H9 (cell line): ENCODE measurements around the gene KLF17. TPM values are rescaled to one million over a fixed set of nuclear protein-coding genes. Genes with fewer than 3 reads are reported as not detected.

Experiments used
- DNase-seq: peaks from one replicate; pipeline ENCODE4 v3.0.0-alpha.2; 2017
- H2AFZ ChIP-seq: one replicate; pipeline ENCODE4 v1.6.1; 2013; ENCODE audit warnings: mild to moderate bottlenecking, low read length, control low read depth, moderate library complexity
- H2AK5ac ChIP-seq: 2 replicates; pipeline ENCODE4 v1.6.1; 2013; ENCODE audit warnings: low read length, control low read depth, mixed read lengths; ENCODE audit not compliant: insufficient read length
- H2BK120ac ChIP-seq: one replicate; pipeline ENCODE4 v1.6.1; 2013; ENCODE audit warnings: low read depth, mild to moderate bottlenecking, low read length, control low read depth, inconsistent platforms; ENCODE audit not compliant: poor library complexity, severe bottlenecking
- H2BK12ac ChIP-seq: 2 replicates; pipeline ENCODE4 v1.6.1; 2013; ENCODE audit warnings: low read length, control low read depth, mixed read lengths, low read depth; ENCODE audit not compliant: insufficient read length
- H2BK15ac ChIP-seq: 2 replicates; pipeline ENCODE4 v1.6.1; 2013; ENCODE audit warnings: low read depth, low read length, control low read depth
- H2BK20ac ChIP-seq: one replicate; pipeline ENCODE4 v1.6.1; 2013; ENCODE audit warnings: low read depth, mild to moderate bottlenecking, low read length, control low read depth, inconsistent platforms; ENCODE audit not compliant: poor library complexity, severe bottlenecking
- H2BK5ac ChIP-seq: 2 replicates; pipeline ENCODE4 v1.6.1; 2013; ENCODE audit warnings: low read length, control low read depth, mixed read lengths; ENCODE audit not compliant: insufficient read length
- H3K14ac ChIP-seq: 2 replicates; pipeline ENCODE4 v1.6.1; 2013; ENCODE audit warnings: low read length, control low read depth; ENCODE audit not compliant: insufficient read depth
- H3K18ac ChIP-seq: 2 replicates; pipeline ENCODE4 v1.6.1; 2013; ENCODE audit warnings: low read depth, mild to moderate bottlenecking, mixed read lengths, low read length, control low read depth; ENCODE audit not compliant: insufficient read length
- H3K23ac ChIP-seq: 2 replicates; pipeline ENCODE4 v1.6.1; 2013; ENCODE audit warnings: low read length, control low read depth, mixed read lengths, low read depth; ENCODE audit not compliant: insufficient read length
- H3K23me2 ChIP-seq: 2 replicates; pipeline ENCODE4 v1.6.1; 2013; ENCODE audit warnings: low read depth, mild to moderate bottlenecking, mixed read lengths, low read length, control low read depth; ENCODE audit not compliant: insufficient read length, poor library complexity, severe bottlenecking
- H3K27ac ChIP-seq: 2 replicates; pipeline ENCODE4 v1.5.1; 2013; ENCODE audit warnings: low read length, control low read depth, mixed read lengths, low read depth; ENCODE audit not compliant: insufficient read length
- H3K27me3 ChIP-seq: 2 replicates; pipeline ENCODE4 v1.6.1; 2013; ENCODE audit warnings: low read length, control low read depth, inconsistent platforms; ENCODE audit not compliant: insufficient read depth
- H3K4ac ChIP-seq: 2 replicates; pipeline ENCODE4 v1.6.1; 2013; ENCODE audit warnings: low read depth, mild to moderate bottlenecking, control low read depth, inconsistent platforms, low read length, moderate library complexity
- H3K4me1 ChIP-seq: 2 replicates; pipeline ENCODE4 v1.6.1; 2013; ENCODE audit warnings: low read length, control low read depth, inconsistent platforms; ENCODE audit not compliant: insufficient read depth
- H3K4me2 ChIP-seq: 2 replicates; pipeline ENCODE4 v1.6.1; 2013; ENCODE audit warnings: low read length, control low read depth, mixed read lengths; ENCODE audit not compliant: insufficient read length, insufficient read depth
- H3K56ac ChIP-seq: 2 replicates; pipeline ENCODE4 v1.6.1; 2013; ENCODE audit warnings: low read depth, mild to moderate bottlenecking, mixed read lengths, low read length, control low read depth; ENCODE audit not compliant: insufficient read length
- H3K79me1 ChIP-seq: 2 replicates; pipeline ENCODE4 v1.6.1; 2013; ENCODE audit warnings: low read depth, mild to moderate bottlenecking, moderate library complexity, low read length, control low read depth, inconsistent platforms; ENCODE audit not compliant: insufficient read depth, poor library complexity, severe bottlenecking
- H3K79me2 ChIP-seq: 2 replicates; pipeline ENCODE4 v1.6.1; 2013; ENCODE audit warnings: low read length, control low read depth, inconsistent platforms; ENCODE audit not compliant: insufficient read depth
- H3K9ac ChIP-seq: 2 replicates; pipeline ENCODE4 v1.6.1; 2013; ENCODE audit warnings: low read length, control low read depth, mixed read lengths; ENCODE audit not compliant: insufficient read length; ENCODE audit errors: extremely low read depth
- H3K9me3 ChIP-seq: one replicate; pipeline ENCODE4 v1.6.1; 2013; ENCODE audit warnings: low read depth, low read length, inconsistent platforms; ENCODE audit not compliant: control insufficient read depth
- H3T11ph ChIP-seq: one replicate; pipeline ENCODE4 v1.6.1; 2013; ENCODE audit warnings: mild to moderate bottlenecking, low read length, control low read depth, inconsistent platforms
- H4K20me1 ChIP-seq: one replicate; pipeline ENCODE4 v1.6.1; 2013; ENCODE audit not compliant: control insufficient read depth, insufficient read length, insufficient read depth
- H4K5ac ChIP-seq: 2 replicates; pipeline ENCODE4 v1.6.1; 2013; ENCODE audit warnings: low read depth, mild to moderate bottlenecking, mixed read lengths, low read length, control low read depth; ENCODE audit not compliant: insufficient read length
- H4K8ac ChIP-seq: replicated peaks from 2 replicates; pipeline ENCODE4 v1.6.1; 2013; ENCODE audit warnings: low read length, control low read depth, mixed read lengths, low read depth; ENCODE audit not compliant: insufficient read length
- H4K91ac ChIP-seq: 2 replicates; pipeline ENCODE4 v1.6.1; 2013; ENCODE audit warnings: low read depth, mild to moderate bottlenecking, moderate library complexity, mixed read lengths, low read length, control low read depth; ENCODE audit not compliant: insufficient read length
- H3K27ac Mint-ChIP-seq, 3 experiments: 2 replicates in 2 of 3; 3 replicates in 1 of 3; pipeline ENCODE4 v1.8.0; 2020 to 2021; ENCODE audit warnings: mixed read lengths in 3 of 3, mild to moderate bottlenecking in 1 of 3, moderate library complexity in 1 of 3
- H3K27me3 Mint-ChIP-seq: 2 replicates; pipeline ENCODE4 v1.8.0; 2021; ENCODE audit warnings: low read depth, mild to moderate bottlenecking, moderate library complexity, mixed read lengths
- H3K36me3 Mint-ChIP-seq, 3 experiments: 2 replicates in 2 of 3; 3 replicates in 1 of 3; pipeline ENCODE4 v1.8.0; 2020 to 2021; ENCODE audit warnings: low read depth in 3 of 3, mixed read lengths in 3 of 3; ENCODE audit not compliant: insufficient read depth in 1 of 3
- H3K4me1 Mint-ChIP-seq, 2 experiments: 2 replicates each; pipeline ENCODE4 v1.8.0; 2020; ENCODE audit warnings: mixed read lengths in 2 of 2
- H3K4me3 Mint-ChIP-seq, 2 experiments: 2 replicates in 1 of 2; 3 replicates in 1 of 2; pipeline ENCODE4 v1.8.0; 2020 to 2021; ENCODE audit warnings: mild to moderate bottlenecking in 2 of 2, mixed read lengths in 2 of 2, moderate library complexity in 1 of 2
- H3K9me3 Mint-ChIP-seq, 2 experiments: 2 replicates in 1 of 2; 3 replicates in 1 of 2; pipeline ENCODE4 v1.8.0; 2020; ENCODE audit warnings: mild to moderate bottlenecking in 2 of 2, mixed read lengths in 2 of 2, moderate library complexity in 1 of 2
- WGBS: extraction: QIAGEN DNeasy Blood & Tissue Kit; methylation state at CpG from one replicate; pipeline ENCODE4 v1.1.7; 2013; ENCODE audit warnings: missing lambda C conversion rate, low lambda C conversion rate, mixed read lengths; ENCODE audit not compliant: insufficient read length; ENCODE audit errors: extremely low coverage; 5-methylcytosine and 5-hydroxymethylcytosine counted together
- total RNA-seq: library from RNA; stranded (reverse); gene quantifications from 2 replicates; pipeline ENCODE4 v1.2.1, GENCODE V29; 2021
- TF ChIP-seq, protein P1 (sequence below): fragments of 200-600 bp; sonication (generic); conservative IDR thresholded peaks from 3 replicates; pipeline ENCODE4 v1.8.0; 2021; ENCODE audit warnings: antibody characterized with exemption, mild to moderate bottlenecking

KLF17 gene
- total RNA-seq, 1 experiment from 2014 or later = 0.09 TPM

DNA sequence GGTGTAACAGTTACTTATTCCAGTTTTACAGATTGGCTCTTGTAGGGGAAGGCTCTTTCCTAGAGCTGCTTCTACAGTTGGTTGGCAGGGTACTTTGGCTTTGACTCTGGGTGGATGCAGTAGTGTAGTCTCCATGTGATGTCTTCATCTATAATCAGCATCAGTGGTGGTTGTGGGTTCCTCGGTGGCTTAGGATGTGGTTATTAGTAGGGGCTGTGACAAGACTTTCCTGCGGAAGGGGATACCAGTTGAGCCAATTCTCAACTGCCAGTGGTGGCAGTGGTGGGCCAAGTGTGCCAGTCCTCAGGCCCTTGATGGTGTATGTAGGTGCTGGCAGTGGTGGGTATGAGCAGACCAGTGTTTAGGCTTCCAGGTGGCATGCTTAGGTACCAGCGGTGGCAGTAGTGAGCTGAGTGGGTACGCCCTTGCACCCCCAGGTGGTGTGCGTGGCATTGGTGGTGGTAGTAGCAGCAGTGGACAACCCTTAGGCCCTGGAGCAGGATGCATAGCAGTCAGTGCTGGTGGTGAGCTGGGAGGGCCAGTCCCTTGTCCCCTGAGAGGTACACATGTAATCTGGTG lies 50.0 kb downstream of the KLF17 start:
- TF ChIP-seq, protein P1, sequence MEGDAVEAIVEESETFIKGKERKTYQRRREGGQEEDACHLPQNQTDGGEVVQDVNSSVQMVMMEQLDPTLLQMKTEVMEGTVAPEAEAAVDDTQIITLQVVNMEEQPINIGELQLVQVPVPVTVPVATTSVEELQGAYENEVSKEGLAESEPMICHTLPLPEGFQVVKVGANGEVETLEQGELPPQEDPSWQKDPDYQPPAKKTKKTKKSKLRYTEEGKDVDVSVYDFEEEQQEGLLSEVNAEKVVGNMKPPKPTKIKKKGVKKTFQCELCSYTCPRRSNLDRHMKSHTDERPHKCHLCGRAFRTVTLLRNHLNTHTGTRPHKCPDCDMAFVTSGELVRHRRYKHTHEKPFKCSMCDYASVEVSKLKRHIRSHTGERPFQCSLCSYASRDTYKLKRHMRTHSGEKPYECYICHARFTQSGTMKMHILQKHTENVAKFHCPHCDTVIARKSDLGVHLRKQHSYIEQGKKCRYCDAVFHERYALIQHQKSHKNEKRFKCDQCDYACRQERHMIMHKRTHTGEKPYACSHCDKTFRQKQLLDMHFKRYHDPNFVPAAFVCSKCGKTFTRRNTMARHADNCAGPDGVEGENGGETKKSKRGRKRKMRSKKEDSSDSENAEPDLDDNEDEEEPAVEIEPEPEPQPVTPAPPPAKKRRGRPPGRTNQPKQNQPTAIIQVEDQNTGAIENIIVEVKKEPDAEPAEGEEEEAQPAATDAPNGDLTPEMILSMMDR = peak; percentile 25; the same call in 1 of the 3 replicates
- Histone ChIP-seq H3K9me3 (no peaks in the 10 kb centered on the region), H3K4ac (no peak overlapping the region), H3K18ac (no peak overlapping the region), H4K8ac (no peak overlapping the region), H2BK15ac (no peak overlapping the region), H3T11ph (no peak overlapping the region), H2BK20ac (no peak overlapping the region), H2AK5ac (no peak overlapping the region), H4K91ac (no peak overlapping the region), H3K4me1 (no peaks in the 10 kb centered on the region), H2BK120ac (no peak overlapping the region), H3K23me2 (no peaks in the 10 kb centered on the region), H3K27me3 (no peaks in the 10 kb centered on the region), H3K4me2 (no peak overlapping the region), H3K56ac (no peak overlapping the region), H3K27ac (no peak overlapping the region), H4K5ac (no peak overlapping the region), H4K20me1 (no peaks in the 10 kb centered on the region), H3K23ac (no peak overlapping the region), H3K79me2 (no peaks in the 10 kb centered on the region), H2BK12ac (no peak overlapping the region), H3K79me1 (no peaks in the 10 kb centered on the region), H3K9ac (no peak overlapping the region), H2AFZ (no peak overlapping the region), H3K14ac (no peak overlapping the region), H2BK5ac (no peak overlapping the region)
- no peak overlapping the region for H3K4me3 Mint-ChIP-seq
- WGBS = no CpG with 5 or more reads among the region's 5 CpGs
- DNase-seq = no peak
- 0 out of 4 replicates have a peak, but pooled peaks cover 0 to 4% of the 10 kb centered on the region in 2 experiments for H3K4me1 Mint-ChIP-seq
- H3K9me3 Mint-ChIP-seq = peaks cover 4 to 9% of the 10 kb centered on the region in 2 experiments
- H3K36me3 Mint-ChIP-seq = peaks cover 0 to under 1% (median 0%) of the 10 kb centered on the region in 3 experiments; a peak in 3 of 7 replicates
- H3K27me3 Mint-ChIP-seq = no peaks in the 10 kb centered on the region; the same call in none of the 2 replicates
- H3K27ac Mint-ChIP-seq = no peak overlapping the region
